Mesodermal cell (in vitro differentiated cells): ENCODE data around the gene XKR7. TPM values are rescaled to one million over a fixed set of nuclear protein-coding genes. Genes with fewer than 3 reads are reported as not detected.
"Not testable (repeated sequence)": the region's sequence is repeated elsewhere in the genome, so short reads cannot be mapped to it uniquely, and the experiment has no call there.

Source experiments
- H3K27ac ChIP-seq: 2 replicates; pipeline ENCODE4 v1.7.0; 2013; ENCODE audit warnings: mild to moderate bottlenecking, low read depth, low read length, moderate library complexity; ENCODE audit not compliant: severe bottlenecking
- H3K36me3 ChIP-seq: 2 replicates; pipeline ENCODE4 v1.7.1; 2013; ENCODE audit warnings: mild to moderate bottlenecking, low read length, moderate library complexity; ENCODE audit not compliant: control insufficient read depth, insufficient read depth
- H3K4me1 ChIP-seq: one replicate; pipeline ENCODE4 v1.7.1; 2013; ENCODE audit warnings: mild to moderate bottlenecking, low read length; ENCODE audit not compliant: insufficient read depth, control insufficient read depth, poor library complexity, severe bottlenecking
- H3K4me3 ChIP-seq: 2 replicates; pipeline ENCODE4 v1.7.0; 2013; ENCODE audit warnings: low read length, control low read depth, mild to moderate bottlenecking; ENCODE audit not compliant: insufficient read depth, poor library complexity, severe bottlenecking; ENCODE audit errors: extremely low read depth
- H3K9me3 ChIP-seq: 2 replicates; pipeline ENCODE4 v1.7.1; 2013; ENCODE audit warnings: mild to moderate bottlenecking, low read length, moderate library complexity; ENCODE audit not compliant: control insufficient read depth
- WGBS, 2 experiments: methylation state at CpG; one replicate each; pipeline ENCODE4 v1.1.5; 2013; ENCODE audit warnings: missing lambda C conversion rate in 2 of 2; ENCODE audit not compliant: insufficient coverage in 2 of 2; 5-methylcytosine and 5-hydroxymethylcytosine counted together
- polyA plus RNA-seq, 2 experiments: library from polyadenylated mRNA; stranded (reverse); fragments of 50-300 nt; gene quantifications; one replicate each; pipeline ENCODE4 v1.2.3, GENCODE V29; 2013

XKR7 gene
- 0.41 TPM for polyA plus RNA-seq (2013, experiment 1 of 2)
- 0.35 TPM for polyA plus RNA-seq (2013, experiment 2 of 2)

GRCh38 chr20:31967830-31968249 lies at the start of gene XKR7:
XKR7 (plus strand) TSS chr20:31968151; CDS start chr20:31968176, 25 bp downstream.
- peaks cover 10% of the 10 kb centered on the region for H3K4me1 ChIP-seq
- H3K36me3 ChIP-seq, result no peaks in the 10 kb centered on the region
- H3K27ac ChIP-seq, result no peak within 1 kb of the TSS
- WGBS, 2 experiments, result 1 to 3% methylated on average over 7 to 17 of the region's 38 CpGs
- peak within 1 kb of the TSS; percentile 41 for H3K4me3 ChIP-seq
- no peaks in the 10 kb centered on the region for H3K9me3 ChIP-seq

GRCh38 chr20:31918466-31919105 lies 49.4 kb upstream of the XKR7 start:
- Histone ChIP-seq H3K4me3 (no peak overlapping the region), H3K27ac (no peak overlapping the region)
- WGBS, 2 experiments, result 85 to 88% methylated on average over 7 of the region's 7 CpGs

GRCh38 chr20:31919410-31920155 lies 48.4 kb upstream of the XKR7 start:
- H3K36me3 ChIP-seq, result no peaks in the 10 kb centered on the region
- WGBS, 2 experiments, result 50 to 86% methylated on average over 1 to 6 of the region's 6 CpGs
- H3K27ac ChIP-seq, result no peak overlapping the region
- peaks cover 4% of the 10 kb centered on the region for H3K4me1 ChIP-seq
- H3K9me3 ChIP-seq, result no peaks in the 10 kb centered on the region
- H3K4me3 ChIP-seq, result no peak overlapping the region

More at GRCh38 chr20:31918466-31919105, 49.4 kb upstream of the XKR7 start:
- H3K4me1 ChIP-seq, result peaks cover 4% of the 10 kb centered on the region
- no peaks in the 10 kb centered on the region for H3K36me3 ChIP-seq
- no peaks in the 10 kb centered on the region for H3K9me3 ChIP-seq

GRCh38 chr20:31920275-31920855 lies 47.6 kb upstream of the XKR7 start:
- 81 to 84% methylated on average over 7 to 11 of the region's 11 CpGs for WGBS, 2 experiments
- no peak overlapping the region for H3K27ac ChIP-seq
- H3K4me1 ChIP-seq, result peaks cover 4% of the 10 kb centered on the region
- no peaks in the 10 kb centered on the region for H3K9me3 ChIP-seq
- no peak overlapping the region for H3K4me3 ChIP-seq
- no peaks in the 10 kb centered on the region for H3K36me3 ChIP-seq

GRCh38 chr20:31921480-31921879 lies 46.5 kb upstream of the XKR7 start:
- not testable (repeated sequence) for H3K9me3 ChIP-seq, H3K4me3 ChIP-seq, H3K36me3 ChIP-seq, H3K4me1 ChIP-seq, H3K27ac ChIP-seq
- WGBS, 2 experiments, result no CpG with 5 or more reads among the region's 5 CpGs

GRCh38 chr20:31922181-31922580 lies 45.8 kb upstream of the XKR7 start:
- Histone ChIP-seq H3K36me3 (no peaks in the 10 kb centered on the region), H3K9me3 (no peaks in the 10 kb centered on the region), H3K4me3 (no peak overlapping the region), H3K4me1 (peaks cover 4% of the 10 kb centered on the region), H3K27ac (no peak overlapping the region)
- 85 to 96% methylated on average over 3 to 4 of the region's 4 CpGs for WGBS, 2 experiments

GRCh38 chr20:31922588-31922987 lies 45.4 kb upstream of the XKR7 start:
- WGBS, 2 experiments, result 100% methylated on average over 1 of the region's 4 CpGs; no CpG with 5 or more reads in 1 of the 2 experiments
- Histone ChIP-seq H3K36me3 (no peaks in the 10 kb centered on the region), H3K4me1 (peaks cover 4% of the 10 kb centered on the region), H3K27ac (no peak overlapping the region), H3K9me3 (no peaks in the 10 kb centered on the region), H3K4me3 (no peak overlapping the region)

- WGBS, 2 experiments, result 71 to 73% methylated on average over 12 to 13 of the region's 13 CpGs
- no peaks in the 10 kb centered on the region for H3K9me3 ChIP-seq
- no peak overlapping the region for H3K4me3 ChIP-seq
- H3K4me1 ChIP-seq, result no peaks in the 10 kb centered on the region
- H3K27ac ChIP-seq, result no peak overlapping the region
- H3K36me3 ChIP-seq, result no peaks in the 10 kb centered on the region
These were observed 44.3 kb upstream of the XKR7 start for GRCh38 chr20:31923388-31924331.

- no peak overlapping the region for H3K27ac ChIP-seq
- H3K36me3 ChIP-seq, result no peaks in the 10 kb centered on the region
- H3K4me3 ChIP-seq, result no peak overlapping the region
- H3K4me1 ChIP-seq, result no peaks in the 10 kb centered on the region
- no peaks in the 10 kb centered on the region for H3K9me3 ChIP-seq
- 86 to 94% methylated on average over 7 to 8 of the region's 8 CpGs for WGBS, 2 experiments
These were observed 43.4 kb upstream of the XKR7 start for GRCh38 chr20:31924561-31924960.

GRCh38 chr20:31925631-31926030 lies 42.3 kb upstream of the XKR7 start:
- H3K36me3 ChIP-seq, result no peaks in the 10 kb centered on the region
- H3K4me1 ChIP-seq, result no peaks in the 10 kb centered on the region
- H3K27ac ChIP-seq, result no peak overlapping the region
- no peak overlapping the region for H3K4me3 ChIP-seq
- H3K9me3 ChIP-seq, result no peaks in the 10 kb centered on the region
- 54 to 72% methylated on average over 5 to 6 of the region's 9 CpGs for WGBS, 2 experiments
